Right lobe of liver (tissue), 5 donors: ENCODE data around the gene ALDH2. TPM values are rescaled to one million over a fixed set of nuclear protein-coding genes. Genes with fewer than 3 reads are reported as not detected.

ENCODE experiments used
- microRNA-seq, 2 donors: library from miRNA; unstranded; fragments of <30 nt; microRNA quantifications; one replicate each; pipeline ENCODE4, GENCODE V29; 2019 to 2020
- small RNA-seq, 2 experiments: library from RNA; depleted of rRNA; stranded (forward); fragments of <200 nt; gene quantifications; one replicate each; pipeline ENCODE3, GENCODE V24; 2016
- total RNA-seq, 6 experiments: library from RNA; depleted of rRNA in 2 of 6; stranded (reverse); fragments of >200 nt in 2 of 6; fragmentation: NEBNext Ultra II Directional in 3 of 6; extraction: Animal tissue kit (Norgen Biotek cat#: 25700) in 3 of 6; gene quantifications; one replicate each; pipeline versions ENCODE4 v1.1.0 to v1.2.4, GENCODE V29; 2016 to 2023
- donor health status: DM: no; HTN: no; CAD: no.
- donor health status: DM: no; HTN: no; CAD: no.
- donor health status: DM: no; HTN: yes; CAD: no.
- donor health status: DM: no; HTN: yes; CAD: no.

ALDH2 gene
- total RNA-seq, 6 experiments from 2014 or later: 287 to 1,060 (median 749) TPM

Small RNA genes within 50 kb of the gene (microRNA-seq; reads per million reads assigned to microRNA genes)
- 3.9 to 4.3 reads per million in 2 donors for gene MIR6761

Small RNA genes within 50 kb of the gene (small RNA-seq; reads per million reads assigned to genes)
- gene MIR6761: 0.48 to 2.6 reads per million in 2 experiments

Other genes starting within 250 kb of the ALDH2 start
- gene ATXN2, start 167.6 kb upstream of the ALDH2 start, total RNA-seq: 10 to 100 TPM; 19.1 to 39.5 (median 27.6) TPM
- gene BRAP, start 81.0 kb upstream of the ALDH2 start, total RNA-seq: 1 to 10 TPM; 5.3 to 8.1 (median 7.5) TPM
- gene ACAD10, start 80.9 kb upstream of the ALDH2 start, total RNA-seq: 10 to 100 TPM; 24.7 to 41.7 (median 26.8) TPM
- 10 to 100 TPM; 18.0 to 28.1 (median 19.9) TPM for gene MAPKAPK5, start 75.3 kb downstream of the ALDH2 start, total RNA-seq
- 1 to 10 TPM; 3.6 to 8.9 (median 6.7) TPM for gene TMEM116, start 246.2 kb downstream of the ALDH2 start, total RNA-seq
- gene ERP29, start 246.5 kb downstream of the ALDH2 start, total RNA-seq: 100 to 1,000 TPM in 3 of 6 experiments, 10 to 100 TPM in 3; 41.7 to 124 (median 94.3) TPM